ENCODE measurements around the gene TDRD12.

Gene TDRD12

GRCh38 chr19:32870981-32871451 is 151.4 kb downstream of the TDRD12 start:
- TF ChIP-seq CTCF (IDR thresholded peaks at IDR 0.05; ENCODE audit: insufficient read depth, missing control alignments), result no peak
- FAIRE-seq (no peak), DNase-seq (ENCODE audit: insufficient read length, low spot score) (no peak)

- TF ChIP-seq CTCF (IDR thresholded peaks at IDR 0.05; ENCODE audit: insufficient read depth, missing control alignments), result no peak
- DNase-seq (ENCODE audit: insufficient read length, low spot score) (no peak), FAIRE-seq (no peak)
Measured at GRCh38 chr19:32872391-32872790, 152.8 kb downstream of the TDRD12 start.

- FAIRE-seq (no peak), DNase-seq (ENCODE audit: insufficient read length, low spot score) (no peak)
- TF ChIP-seq CTCF (IDR thresholded peaks at IDR 0.05; ENCODE audit: insufficient read depth, missing control alignments), result no peak
Measured at GRCh38 chr19:32873247-32873959, 153.8 kb downstream of the TDRD12 start.

- no peak for FAIRE-seq
- no peak for TF ChIP-seq CTCF (IDR thresholded peaks at IDR 0.05; ENCODE audit: insufficient read depth, missing control alignments)
- DNase-seq (ENCODE audit: insufficient read length, low spot score), result no peak
Measured at GRCh38 chr19:32874605-32875004, 155.0 kb downstream of the TDRD12 start.

- DNase-seq (ENCODE audit: insufficient read length, low spot score), result no peak
- FAIRE-seq, result no peak
- TF ChIP-seq CTCF (IDR thresholded peaks at IDR 0.05; ENCODE audit: insufficient read depth, missing control alignments), result no peak
Measured at GRCh38 chr19:32875428-32875827, 155.9 kb downstream of the TDRD12 start.

GRCh38 chr19:32876236-32876918 is 156.8 kb downstream of the TDRD12 start:
- no peak for TF ChIP-seq CTCF (IDR thresholded peaks at IDR 0.05; ENCODE audit: insufficient read depth, missing control alignments)
- DNase-seq (ENCODE audit: insufficient read length, low spot score) (no peak), FAIRE-seq (no peak)

- no peak for DNase-seq (ENCODE audit: insufficient read length, low spot score)
- TF ChIP-seq CTCF (IDR thresholded peaks at IDR 0.05; ENCODE audit: insufficient read depth, missing control alignments), result no peak
- no peak for FAIRE-seq
Measured at GRCh38 chr19:32876919-32877285, 157.3 kb downstream of the TDRD12 start.

Measured in D721Med (cell line).